Ishikawa (cell line): ENCODE results near the gene TAF4.

Experiments used
- CEBPB ChIP-seq: IDR thresholded peaks from 2 replicates; pipeline ENCODE4 v1.6.1; 2012
- CREB1 ChIP-seq: IDR thresholded peaks from 2 replicates; pipeline ENCODE4 v1.6.1; 2012; ENCODE audit warnings: low read depth
- EGR1 ChIP-seq: IDR thresholded peaks from 2 replicates; pipeline ENCODE4 v1.6.1; 2012
- EP300 ChIP-seq: IDR thresholded peaks from 2 replicates; pipeline ENCODE4 v1.6.1; 2012; ENCODE audit warnings: borderline replicate concordance
- FOXM1 ChIP-seq: IDR thresholded peaks from 2 replicates; pipeline ENCODE4 v1.6.1; 2012; ENCODE audit warnings: low read depth, borderline replicate concordance
- MAX ChIP-seq: IDR thresholded peaks from 2 replicates; pipeline ENCODE4 v1.6.1; 2012
- NFIC ChIP-seq: IDR thresholded peaks from 2 replicates; pipeline ENCODE4 v1.6.1; 2012
- RAD21 ChIP-seq: IDR thresholded peaks from 2 replicates; pipeline ENCODE4 v1.6.1; 2012; ENCODE audit warnings: low read depth
- REST ChIP-seq: IDR thresholded peaks from 2 replicates; pipeline ENCODE4 v1.6.1; 2012; ENCODE audit warnings: low read depth, mild to moderate bottlenecking
- TAF1 ChIP-seq: IDR thresholded peaks from 2 replicates; pipeline ENCODE4 v1.6.1; 2012; ENCODE audit warnings: low read depth, mild to moderate bottlenecking
- TCF12 ChIP-seq: IDR thresholded peaks from 2 replicates; pipeline ENCODE4 v1.6.1; 2012; ENCODE audit warnings: low read depth
- TEAD4 ChIP-seq: IDR thresholded peaks from 2 replicates; pipeline ENCODE4 v1.6.1; 2012
- YY1 ChIP-seq: IDR thresholded peaks from 2 replicates; pipeline ENCODE4 v1.6.1; 2012; ENCODE audit warnings: low read depth
- ZBTB7A ChIP-seq: IDR thresholded peaks from 2 replicates; pipeline ENCODE4 v1.6.1; 2012; ENCODE audit warnings: low read depth
- TF ChIP-seq, protein P1 (sequence below): IDR thresholded peaks from 2 replicates; pipeline ENCODE4 v1.6.1; 2012

TAF4 gene

DNA sequence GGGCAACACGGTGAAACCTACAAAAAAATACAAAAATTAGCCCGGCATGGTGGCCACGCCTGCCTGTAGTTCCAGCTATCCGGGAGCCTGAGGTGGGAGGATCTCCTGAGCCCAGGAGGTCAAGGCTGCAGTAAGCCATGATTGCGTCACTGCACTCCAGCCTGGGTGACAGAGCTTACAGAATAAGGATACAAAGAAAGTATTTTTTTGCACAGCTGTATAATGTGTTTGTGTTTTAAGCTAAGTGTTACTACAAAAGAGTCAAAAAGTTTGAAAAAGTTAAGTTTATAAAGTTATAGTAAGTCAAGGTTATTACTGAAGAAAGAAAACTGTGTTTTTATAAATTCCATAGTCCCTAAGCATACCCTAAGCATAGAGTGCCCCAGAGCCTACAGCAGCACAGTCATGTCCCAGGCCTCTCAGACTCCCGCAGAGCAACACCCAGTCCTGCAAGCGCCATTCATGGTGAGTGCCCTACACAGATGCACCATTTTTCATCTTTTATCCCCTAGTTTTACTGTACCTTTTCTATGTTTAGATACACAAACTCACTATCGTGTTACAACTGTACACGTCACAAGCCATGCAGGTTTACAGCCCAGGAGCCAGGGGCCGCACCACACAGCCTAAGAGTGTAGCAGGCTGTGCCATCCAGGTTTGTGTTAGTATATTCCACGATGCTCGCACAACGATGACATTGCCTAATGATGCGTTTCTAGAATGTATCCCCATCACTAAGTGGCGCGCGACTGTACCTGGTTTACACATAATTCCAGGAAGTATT lies 22.4 kb downstream of the TAF4 start:
- TF ChIP-seq TAF1 = no peak
- peak; percentile 95 for TF ChIP-seq CEBPB
- TF ChIP-seq ZBTB7A = no peak
- no peak for TF ChIP-seq YY1

GRCh38 chr20:62042025-62042820 lies 23.5 kb downstream of the TAF4 start:
- no peak for TF ChIP-seq TEAD4
- no peak for TF ChIP-seq ZBTB7A
- no peak for TF ChIP-seq TAF1
- TF ChIP-seq CREB1 = no peak
- TF ChIP-seq, protein P1, sequence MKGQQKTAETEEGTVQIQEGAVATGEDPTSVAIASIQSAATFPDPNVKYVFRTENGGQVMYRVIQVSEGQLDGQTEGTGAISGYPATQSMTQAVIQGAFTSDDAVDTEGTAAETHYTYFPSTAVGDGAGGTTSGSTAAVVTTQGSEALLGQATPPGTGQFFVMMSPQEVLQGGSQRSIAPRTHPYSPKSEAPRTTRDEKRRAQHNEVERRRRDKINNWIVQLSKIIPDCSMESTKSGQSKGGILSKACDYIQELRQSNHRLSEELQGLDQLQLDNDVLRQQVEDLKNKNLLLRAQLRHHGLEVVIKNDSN = no peak
- no peak for TF ChIP-seq EP300
- no peak for TF ChIP-seq CEBPB
- no peak for TF ChIP-seq YY1
- no peak for TF ChIP-seq NFIC
- TF ChIP-seq EGR1 = no peak
- no peak for TF ChIP-seq MAX
- no peak for TF ChIP-seq RAD21
- no peak for TF ChIP-seq FOXM1
- no peak for TF ChIP-seq TCF12
- TF ChIP-seq REST = no peak

GRCh38 chr20:62040933-62041332 lies 24.7 kb downstream of the TAF4 start:
- TF ChIP-seq EP300 = no peak
- TF ChIP-seq RAD21 = no peak
- no peak for TF ChIP-seq NFIC
- no peak for TF ChIP-seq FOXM1
- no peak for TF ChIP-seq REST
- TF ChIP-seq ZBTB7A = no peak
- TF ChIP-seq TAF1 = no peak
- TF ChIP-seq, protein P1 = no peak
- no peak for TF ChIP-seq MAX
- no peak for TF ChIP-seq TCF12

DNA sequence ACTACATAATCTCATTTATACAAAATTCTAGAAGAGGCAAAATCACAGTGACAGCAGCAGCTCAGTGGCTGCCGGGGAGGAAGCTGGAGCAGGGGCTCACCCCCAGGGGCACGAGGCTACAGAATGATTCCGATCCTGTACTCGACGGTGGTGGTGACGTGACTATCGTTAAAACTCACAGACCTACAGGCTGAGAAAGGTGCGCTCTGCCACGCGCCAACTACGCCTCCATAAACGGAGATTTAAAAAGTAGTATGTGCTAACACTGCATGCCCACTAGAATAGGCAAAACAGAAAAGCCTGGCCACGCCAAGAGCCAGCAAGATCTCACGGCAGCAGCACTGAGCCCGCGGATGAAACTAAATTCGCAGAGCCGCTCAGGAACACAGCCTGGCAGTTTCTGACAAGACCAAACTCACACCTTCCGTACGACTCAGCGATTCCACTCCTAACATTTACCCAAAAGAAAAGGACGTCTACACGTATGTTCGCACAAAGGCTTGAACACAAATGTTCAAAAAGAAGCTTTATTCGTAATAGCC lies 25.2 kb downstream of the TAF4 start:
- no peak for TF ChIP-seq CEBPB
- TF ChIP-seq MAX = no peak
- no peak for TF ChIP-seq RAD21
- no peak for TF ChIP-seq REST
